ENCODE results near the gene MYBPC3. TPM values are rescaled to one million over a fixed set of nuclear protein-coding genes. Genes with fewer than 3 reads are reported as not detected.

Gene MYBPC3
- not detected for total RNA-seq

DNA sequence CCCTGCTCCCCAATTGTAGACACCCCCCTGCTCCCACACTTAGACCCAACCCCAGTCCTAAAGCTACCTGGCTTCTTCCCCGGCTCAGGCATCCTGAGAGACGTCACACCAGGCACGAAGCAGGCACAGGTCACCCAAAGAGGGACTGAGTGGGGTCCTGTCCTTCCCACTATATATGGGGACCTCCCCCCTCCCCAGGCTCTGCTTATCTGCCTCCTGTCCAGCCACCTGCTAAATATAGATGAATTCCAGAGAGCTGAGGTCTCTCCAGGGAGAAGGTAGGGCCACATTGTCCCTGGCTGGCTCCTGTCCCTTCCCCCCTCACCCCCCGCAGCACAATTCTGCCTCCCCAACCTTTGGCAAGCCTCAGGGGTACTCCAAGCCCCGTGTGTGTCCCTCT is at the start of gene MYBPC3:
MYBPC3 (minus strand) TSS at position 147 of the 400 bp plus-strand sequence; CDS start at position 92, 55 bp downstream.
- no peaks in the 10 kb centered on the region for H3K4me1 Mint-ChIP-seq (ENCODE audit: low read depth)
- no peak within 1 kb of the TSS for H3K4me3 Mint-ChIP-seq
- no peaks in the 10 kb centered on the region for H3K36me3 Mint-ChIP-seq (ENCODE audit: insufficient read depth in 2 of 2)
- H3K9me3 Mint-ChIP-seq = no peaks in the 10 kb centered on the region
- DNase-seq (no peak), ATAC-seq (replicated peaks in 1 of 2) (no peak)
- no peaks in the 10 kb centered on the region for H3K27me3 Mint-ChIP-seq (ENCODE audit: low read depth)
- no peak within 1 kb of the TSS for H3K27ac Mint-ChIP-seq

DNA sequence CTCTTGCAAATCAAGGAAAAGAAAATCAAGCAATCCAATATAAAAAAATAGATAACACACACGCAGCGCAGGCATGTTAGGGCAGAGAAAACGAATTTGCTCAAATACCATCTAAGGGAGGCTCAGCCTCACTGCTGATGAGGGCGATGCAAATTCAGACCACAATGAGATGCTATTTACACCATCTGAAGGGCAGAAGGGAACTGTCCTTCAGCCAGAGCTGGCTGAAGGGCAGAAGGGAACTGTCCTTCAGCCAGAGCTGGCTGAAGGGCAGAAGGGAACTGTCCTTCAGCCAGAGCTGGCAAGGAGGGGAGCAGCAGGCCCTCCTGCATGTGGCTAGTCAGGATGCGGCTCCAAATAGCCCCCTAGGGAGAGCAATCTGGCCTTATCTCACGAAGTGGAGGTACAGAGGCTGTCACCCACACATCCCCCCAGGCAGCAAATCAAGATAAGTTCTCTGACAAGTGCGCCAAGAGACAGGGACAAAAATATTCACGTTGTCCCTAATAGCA is 48.3 kb upstream of the MYBPC3 start:
- Mint-ChIP-seq H3K36me3 (ENCODE audit: insufficient read depth in 2 of 2) (no peaks in the 10 kb centered on the region), H3K27me3 (ENCODE audit: low read depth) (no peaks in the 10 kb centered on the region), H3K9me3 (no peaks in the 10 kb centered on the region), H3K27ac (peak overlapping the region; percentile 88), H3K4me1 (ENCODE audit: low read depth) (peaks cover 7% of the 10 kb centered on the region), H3K4me3 (peak overlapping the region; percentile 87 to 90)
- no peak for DNase-seq
- ATAC-seq (replicated peaks in 1 of 2) = peak in 1 of 2 donors; percentile 6

DNA sequence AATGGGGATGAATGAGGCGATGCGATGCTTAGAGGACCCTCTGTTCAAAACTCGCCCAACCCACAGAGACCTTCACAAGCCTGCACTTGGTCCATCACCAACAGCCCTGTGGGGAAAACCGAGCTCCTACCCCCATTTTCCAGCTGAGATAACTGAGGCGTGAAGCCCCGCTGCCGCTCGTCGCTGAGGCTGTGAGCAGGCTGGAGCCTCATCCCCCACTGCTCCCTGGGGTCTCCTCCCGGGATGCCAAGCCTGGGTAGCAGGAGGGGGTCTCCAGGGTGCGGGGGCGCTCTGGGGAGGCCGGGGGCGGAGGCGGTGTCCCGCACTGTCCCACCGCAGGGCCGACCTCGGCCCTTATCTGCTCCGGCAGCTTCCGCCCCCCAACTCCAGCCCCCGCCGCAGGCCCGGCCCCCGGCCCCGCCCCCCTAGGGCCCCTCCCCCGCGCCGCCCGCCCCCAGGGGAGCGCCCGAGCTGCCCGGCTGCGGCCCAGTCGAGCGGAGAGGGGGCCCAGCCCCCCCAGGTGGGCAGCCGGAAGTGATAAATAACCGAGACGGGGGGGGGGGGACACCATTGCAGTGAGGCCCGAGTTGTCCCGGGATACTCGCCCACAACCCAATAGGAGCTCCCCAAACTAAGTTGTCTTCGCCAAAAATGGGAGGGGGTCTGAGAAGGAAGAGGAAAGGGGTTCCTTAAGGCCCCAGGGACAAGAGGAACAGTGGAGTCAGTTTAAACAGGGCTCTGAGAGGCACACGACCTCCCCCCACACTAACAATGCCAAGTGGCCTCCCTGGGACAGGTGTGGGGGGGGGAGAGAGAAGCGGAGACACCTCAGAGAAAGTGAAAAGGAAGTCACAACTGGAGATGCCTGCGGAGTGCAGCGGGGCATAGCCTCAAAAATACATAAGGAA is 47.6 kb upstream of the MYBPC3 start:
- Mint-ChIP-seq H3K4me1 (ENCODE audit: low read depth) (peaks cover 7% of the 10 kb centered on the region), H3K9me3 (no peaks in the 10 kb centered on the region), H3K27ac (peak overlapping the region; percentile 88), H3K36me3 (ENCODE audit: insufficient read depth in 2 of 2) (no peaks in the 10 kb centered on the region), H3K27me3 (ENCODE audit: low read depth) (no peaks in the 10 kb centered on the region), H3K4me3 (peak overlapping the region; percentile 87 to 90)
- peak; percentile 90 for ATAC-seq (replicated peaks in 1 of 2)
- peak; percentile 44 to 57 for DNase-seq

DNA sequence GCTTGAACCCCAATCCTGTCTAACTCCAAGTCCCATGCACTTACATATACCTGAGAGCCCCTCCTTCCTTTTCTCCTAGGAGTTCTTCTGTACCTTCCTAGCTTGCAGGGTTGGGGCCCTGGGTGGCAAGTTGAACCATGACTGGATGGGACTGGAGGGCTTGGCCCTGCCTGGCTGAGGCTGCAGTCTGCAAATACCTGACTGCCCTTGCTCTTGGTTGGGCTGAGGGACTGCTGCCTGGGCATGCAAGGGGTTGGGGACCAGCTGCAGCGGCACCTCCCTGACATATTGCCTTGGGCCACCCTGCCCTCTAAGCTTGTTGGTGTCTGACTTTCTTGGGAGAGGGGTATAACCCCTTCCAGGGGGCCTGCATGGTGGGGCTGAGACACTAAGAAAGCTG is 46.0 kb upstream of the MYBPC3 start:
- Mint-ChIP-seq H3K27me3 (ENCODE audit: low read depth) (no peaks in the 10 kb centered on the region), H3K27ac (peak overlapping the region; percentile 42), H3K9me3 (no peaks in the 10 kb centered on the region), H3K4me3 (peak overlapping the region in 1 of 2 donors; percentile 87), H3K36me3 (ENCODE audit: insufficient read depth in 2 of 2) (no peaks in the 10 kb centered on the region), H3K4me1 (ENCODE audit: low read depth) (peaks cover 16% of the 10 kb centered on the region)
- DNase-seq (no peak), ATAC-seq (replicated peaks in 1 of 2) (no peak)

DNA sequence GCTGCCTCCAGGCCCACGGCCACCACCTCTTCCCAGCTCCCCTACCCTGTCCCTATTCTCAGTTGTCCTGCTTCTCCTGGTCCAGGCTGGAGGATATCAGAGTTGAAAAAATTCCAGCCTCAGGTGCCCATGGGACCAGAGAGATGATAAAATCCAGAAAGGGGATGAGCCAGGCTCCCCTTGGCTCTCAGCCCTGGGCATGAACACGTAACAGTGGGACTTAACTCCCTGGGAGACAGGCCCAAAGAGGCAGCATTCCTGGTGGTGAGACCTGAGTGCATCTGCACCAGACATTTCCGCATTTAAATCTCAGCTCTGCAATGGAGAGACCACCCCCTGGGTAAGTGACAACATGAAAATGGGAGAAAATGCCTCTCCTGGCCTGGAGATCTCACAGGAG is 45.5 kb upstream of the MYBPC3 start:
- no peak overlapping the region for H3K4me3 Mint-ChIP-seq
- no peaks in the 10 kb centered on the region for H3K36me3 Mint-ChIP-seq (ENCODE audit: insufficient read depth in 2 of 2)
- H3K4me1 Mint-ChIP-seq (ENCODE audit: low read depth) = peaks cover 16% of the 10 kb centered on the region
- no peak for ATAC-seq (replicated peaks in 1 of 2)
- H3K9me3 Mint-ChIP-seq = no peaks in the 10 kb centered on the region
- H3K27ac Mint-ChIP-seq = no peak overlapping the region
- no peaks in the 10 kb centered on the region for H3K27me3 Mint-ChIP-seq (ENCODE audit: low read depth)
- DNase-seq = no peak

DNA sequence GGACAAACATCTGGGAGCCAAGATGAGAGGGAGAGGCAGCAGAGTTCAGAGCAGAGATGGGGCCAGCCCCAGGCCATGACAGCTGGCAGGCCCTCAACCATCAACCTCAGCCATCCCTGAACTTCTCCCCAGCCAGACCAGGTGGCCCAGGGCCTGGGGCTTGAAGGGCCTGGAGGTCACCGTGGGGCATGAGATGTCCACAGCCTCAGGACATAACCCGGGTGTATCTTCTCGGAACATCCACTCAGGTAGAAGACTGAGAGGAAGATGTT is 43.5 kb upstream of the MYBPC3 start:
- peak overlapping the region; percentile 93 for H3K27ac Mint-ChIP-seq
- DNase-seq (no peak), ATAC-seq (replicated peaks in 1 of 2) (no peak)
- H3K4me1 Mint-ChIP-seq (ENCODE audit: low read depth) = peaks cover 16% of the 10 kb centered on the region
- H3K36me3 Mint-ChIP-seq (ENCODE audit: insufficient read depth in 2 of 2) = no peaks in the 10 kb centered on the region
- no peaks in the 10 kb centered on the region for H3K9me3 Mint-ChIP-seq
- H3K4me3 Mint-ChIP-seq = no peak overlapping the region
- no peaks in the 10 kb centered on the region for H3K27me3 Mint-ChIP-seq (ENCODE audit: low read depth)

DNA sequence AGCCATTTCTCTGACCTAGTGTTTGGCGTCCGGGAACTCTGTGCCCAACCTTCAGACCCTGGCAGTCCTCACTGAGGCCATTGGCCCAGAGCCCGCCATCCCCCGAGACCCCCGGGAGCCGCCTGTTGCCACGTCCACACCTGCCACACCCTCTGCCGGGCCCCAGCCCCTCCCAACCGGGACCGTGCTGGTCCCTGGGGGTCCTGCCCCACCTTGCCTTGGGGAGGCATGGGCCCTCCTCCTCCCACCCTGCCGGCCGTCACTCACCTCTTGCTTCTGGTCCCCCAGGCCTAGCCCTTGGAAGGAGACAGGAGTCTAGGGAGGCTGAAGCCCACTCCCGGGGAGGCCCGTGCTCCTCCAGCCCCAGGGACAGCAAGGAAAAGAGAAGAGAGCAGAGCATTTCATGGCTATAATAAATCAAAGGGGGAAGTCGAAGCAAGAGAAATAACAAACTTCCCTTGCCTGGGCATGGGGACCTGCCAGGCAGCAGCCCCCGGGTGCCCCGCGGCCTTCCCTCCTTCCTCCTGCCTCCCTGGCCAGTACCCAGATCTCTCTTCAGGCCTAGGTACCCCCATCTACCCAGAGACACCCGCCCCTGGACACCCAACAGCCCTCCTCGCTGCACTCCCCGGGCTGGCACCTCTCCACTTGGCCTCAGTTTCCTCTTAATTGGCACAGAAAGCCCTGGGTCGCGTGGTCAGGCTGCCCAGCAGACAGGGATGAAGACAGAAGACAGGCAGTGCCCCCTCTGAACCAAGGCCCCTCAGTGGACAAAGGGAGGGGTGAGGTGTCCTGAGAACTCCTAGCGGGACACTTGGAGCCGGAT is 42.9 kb upstream of the MYBPC3 start:
- Mint-ChIP-seq H3K9me3 (no peaks in the 10 kb centered on the region), H3K36me3 (ENCODE audit: insufficient read depth in 2 of 2) (no peaks in the 10 kb centered on the region), H3K27me3 (ENCODE audit: low read depth) (no peaks in the 10 kb centered on the region), H3K27ac (peak overlapping the region; percentile 93), H3K4me1 (ENCODE audit: low read depth) (peaks cover 11% of the 10 kb centered on the region), H3K4me3 (peak overlapping the region; percentile 62 to 64)
- no peak for ATAC-seq (replicated peaks in 1 of 2)
- no peak for DNase-seq

DNA sequence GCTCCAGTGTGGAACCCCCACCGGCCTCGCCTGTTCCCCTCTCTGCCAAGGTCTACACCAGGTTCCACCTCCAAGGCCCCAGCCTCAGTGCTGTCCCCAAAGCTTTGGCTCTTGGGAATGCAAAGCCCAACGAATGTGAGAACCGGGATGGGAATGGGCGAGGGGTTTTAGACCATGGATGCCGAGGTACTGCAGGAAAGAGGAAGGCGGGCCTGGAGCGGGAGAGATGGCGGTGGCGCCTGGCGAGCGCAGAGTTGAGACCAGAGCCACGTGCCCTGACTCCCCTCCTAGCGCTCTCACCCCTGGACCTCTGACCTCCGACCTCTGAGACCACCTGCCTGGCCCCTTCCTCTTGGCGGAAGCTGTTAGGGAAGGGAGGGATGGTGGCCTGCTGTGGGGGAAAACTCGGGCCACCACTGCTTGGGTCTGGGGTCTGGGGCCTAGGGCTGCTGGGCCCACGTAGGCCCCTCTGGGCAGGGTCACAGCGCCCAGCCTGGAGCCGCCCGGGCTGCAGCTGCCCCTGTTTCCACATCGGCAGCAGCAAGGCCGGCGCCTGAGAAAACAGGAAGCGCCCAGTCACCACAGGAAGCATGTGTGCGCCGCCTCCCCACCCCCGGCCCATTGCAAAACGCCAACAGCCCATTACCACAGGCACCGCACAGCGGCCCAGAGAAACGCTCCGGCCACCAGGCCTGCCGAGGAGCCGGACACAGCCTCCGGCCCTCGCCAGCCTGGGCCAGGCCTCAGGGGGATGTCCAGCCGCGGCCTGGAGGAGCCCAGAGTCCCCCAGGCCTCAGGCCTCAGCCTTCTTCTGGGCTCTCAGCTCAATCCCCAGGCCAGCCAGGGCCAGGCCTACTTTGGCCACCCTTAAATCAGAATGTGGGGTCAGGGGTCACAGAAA is 42.1 kb upstream of the MYBPC3 start:
- peaks cover 15% of the 10 kb centered on the region for H3K4me1 Mint-ChIP-seq (ENCODE audit: low read depth)
- DNase-seq (peak; percentile 72 to 75), ATAC-seq (replicated peaks in 1 of 2) (peak; percentile 86 to 91)
- peak overlapping the region; percentile 62 to 64 for H3K4me3 Mint-ChIP-seq
- H3K27ac Mint-ChIP-seq = peak overlapping the region; percentile 84
- H3K27me3 Mint-ChIP-seq (ENCODE audit: low read depth) = no peaks in the 10 kb centered on the region
- no peaks in the 10 kb centered on the region for H3K9me3 Mint-ChIP-seq
- no peaks in the 10 kb centered on the region for H3K36me3 Mint-ChIP-seq (ENCODE audit: insufficient read depth in 2 of 2)

DNA sequence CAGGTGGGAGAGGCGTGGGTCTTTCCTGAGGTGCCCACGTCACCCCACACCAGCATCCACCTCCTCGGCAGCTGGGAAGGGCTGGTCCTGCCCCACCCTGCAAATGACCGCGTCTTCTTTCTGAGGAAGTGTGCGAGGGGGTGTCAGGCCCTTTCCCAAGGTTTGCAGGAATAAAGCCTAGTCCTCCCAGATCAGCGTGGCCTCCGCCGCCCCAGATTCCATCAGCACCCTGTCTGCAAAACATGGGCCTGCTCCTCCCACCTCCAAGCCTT is 41.5 kb upstream of the MYBPC3 start:
- no peak for ATAC-seq (replicated peaks in 1 of 2)
- H3K9me3 Mint-ChIP-seq = no peaks in the 10 kb centered on the region

DNA sequence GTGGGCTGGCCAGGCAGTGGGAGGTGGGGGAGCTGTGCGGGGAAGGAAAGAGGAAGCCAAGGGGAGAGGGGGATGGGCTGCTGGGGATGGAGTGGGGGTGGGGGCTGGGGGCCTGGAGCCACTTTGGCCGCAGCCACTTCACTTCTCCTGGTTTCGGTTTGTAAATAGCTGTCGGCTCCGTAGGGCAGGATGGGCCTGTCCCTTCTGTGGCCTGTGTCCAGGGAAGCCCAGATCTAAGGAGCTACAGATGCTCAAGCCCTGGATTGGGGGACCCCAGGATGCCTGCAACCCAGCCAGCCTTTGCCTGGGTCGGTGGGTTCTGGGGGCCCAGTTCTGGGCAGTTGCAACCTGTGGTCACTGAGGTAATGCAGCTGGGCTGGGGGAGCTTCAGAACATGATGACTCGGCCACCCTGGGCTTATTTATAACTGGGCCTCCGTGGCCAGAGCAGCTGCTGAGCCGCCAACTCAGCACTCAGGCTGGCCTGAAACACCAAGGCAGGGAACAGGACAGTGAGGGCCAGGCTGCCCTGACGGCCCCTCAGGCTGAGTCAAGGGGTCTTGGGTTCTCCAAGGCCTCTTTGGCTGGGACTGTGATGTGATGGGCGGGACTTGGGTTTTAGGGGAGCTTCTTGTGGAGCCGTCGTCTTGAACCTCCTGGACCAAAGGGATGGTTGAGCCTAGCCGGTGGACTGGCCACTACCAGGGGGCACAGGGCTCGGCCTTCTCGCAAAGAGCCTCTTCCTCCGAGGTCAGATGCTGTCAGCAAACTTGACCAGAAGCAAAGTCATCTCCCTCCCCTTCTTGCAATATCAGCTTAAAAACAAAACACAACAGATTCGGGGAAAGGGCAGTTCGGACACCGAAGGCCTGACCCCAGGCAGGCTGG is 40.9 kb upstream of the MYBPC3 start:
- ATAC-seq (replicated peaks in 1 of 2) (no peak), DNase-seq (no peak)
- Mint-ChIP-seq H3K27ac (no peak overlapping the region), H3K36me3 (ENCODE audit: insufficient read depth in 2 of 2) (no peaks in the 10 kb centered on the region), H3K4me1 (ENCODE audit: low read depth) (peaks cover 16% of the 10 kb centered on the region), H3K27me3 (ENCODE audit: low read depth) (no peaks in the 10 kb centered on the region), H3K9me3 (no peaks in the 10 kb centered on the region), H3K4me3 (peak overlapping the region in 1 of 2 donors; percentile 29)

More for the DNA sequence above, 41.5 kb upstream of the MYBPC3 start:
- no peak overlapping the region for H3K27ac Mint-ChIP-seq
- no peak for DNase-seq
- no peaks in the 10 kb centered on the region for H3K36me3 Mint-ChIP-seq (ENCODE audit: insufficient read depth in 2 of 2)
- peaks cover 16% of the 10 kb centered on the region for H3K4me1 Mint-ChIP-seq (ENCODE audit: low read depth)
- peak overlapping the region in 1 of 2 donors; percentile 64 for H3K4me3 Mint-ChIP-seq
- no peaks in the 10 kb centered on the region for H3K27me3 Mint-ChIP-seq (ENCODE audit: low read depth)

DNA sequence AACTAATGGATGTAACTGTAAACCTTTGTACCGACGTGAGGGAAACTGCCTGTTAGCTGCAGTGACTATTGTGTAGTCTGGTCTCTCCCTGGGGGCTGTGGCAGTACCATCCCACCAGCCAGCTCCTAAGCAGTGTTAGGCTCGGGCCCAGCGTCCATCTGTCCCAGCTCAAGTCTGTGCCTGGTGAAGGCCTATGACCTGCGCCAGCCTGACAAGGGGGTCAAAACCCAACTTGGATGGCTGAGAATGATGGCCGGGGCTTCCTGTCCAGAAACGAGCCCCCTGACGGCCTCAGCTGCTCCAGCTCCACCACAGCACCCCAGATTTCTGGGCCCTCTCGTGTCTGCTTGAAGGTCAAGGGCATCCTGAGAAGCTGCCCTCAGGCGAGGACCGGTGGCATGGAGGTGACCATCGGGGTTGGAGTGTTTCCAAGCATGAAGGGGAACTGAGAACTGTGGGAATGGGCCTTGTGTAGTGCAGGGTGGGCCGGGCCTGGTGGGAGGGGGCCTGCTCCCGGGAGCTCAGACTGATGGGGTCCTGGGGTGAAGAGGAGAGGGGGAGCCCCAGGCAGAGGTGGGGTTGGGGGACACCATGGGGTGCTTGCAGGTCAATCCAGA is 40.2 kb upstream of the MYBPC3 start:
- Mint-ChIP-seq H3K27me3 (ENCODE audit: low read depth) (no peaks in the 10 kb centered on the region), H3K27ac (no peak overlapping the region), H3K9me3 (no peaks in the 10 kb centered on the region), H3K4me1 (ENCODE audit: low read depth) (peaks cover 16% of the 10 kb centered on the region), H3K36me3 (ENCODE audit: insufficient read depth in 2 of 2) (no peaks in the 10 kb centered on the region), H3K4me3 (no peak overlapping the region)
- DNase-seq = no peak
- no peak for ATAC-seq (replicated peaks in 1 of 2)
